Ascending aorta (tissue), 2 donors: ENCODE measurements around the gene RAD54L2. TPM values are rescaled to one million over a fixed set of nuclear protein-coding genes. Genes with fewer than 3 reads are reported as not detected.
"Not testable (repeated sequence)": the region's sequence is repeated elsewhere in the genome, so short reads cannot be mapped to it uniquely, and the experiment has no call there.

Experiments used
- DNase-seq, 2 donors: peaks; one replicate each; pipeline ENCODE4 v3.0.0-alpha.2; 2019; ENCODE audit warnings: low spot score in 2 of 2
- H3K27ac ChIP-seq, 2 donors: fragments of 200-600 bp; sonication (generic); one replicate each; pipeline ENCODE4 v1.5.1; 2016 to 2017; ENCODE audit warnings: mild to moderate bottlenecking in 1 of 2
- H3K27me3 ChIP-seq: fragments of 200-600 bp; sonication (generic); one replicate; pipeline ENCODE4 v1.5.1; 2017
- H3K36me3 ChIP-seq, 2 donors: fragments of 200-600 bp; sonication (generic); one replicate each; pipeline ENCODE4 v1.5.1; 2016
- H3K4me1 ChIP-seq, 2 donors: fragments of 200-600 bp; sonication (generic); one replicate each; pipeline ENCODE4 v1.5.1; 2016 to 2017; ENCODE audit warnings: mild to moderate bottlenecking in 1 of 2
- H3K4me3 ChIP-seq, 2 donors: fragments of 200-600 bp; sonication (generic); one replicate each; pipeline ENCODE4 v1.5.1; 2016 to 2017; ENCODE audit warnings: mild to moderate bottlenecking in 1 of 2
- H3K9me3 ChIP-seq, 2 donors: fragments of 200-600 bp; sonication (generic); one replicate each; pipeline ENCODE4 v1.5.1; 2016
- CTCF ChIP-seq, 3 experiments: fragments of 200-600 bp in 2 of 3; fragments of 450-650 bp in 1 of 3; sonication (generic) in 2 of 3; IDR thresholded peaks; one replicate each; pipeline ENCODE4 v1.5.1; 2016 to 2019; ENCODE audit warnings: antibody characterized with exemption in 3 of 3, mild to moderate bottlenecking in 1 of 3, moderate library complexity in 1 of 3
- intact Hi-C: fragments of 100-400 bp; cut with DNase I; formaldehyde crosslinking; loops from one replicate; pipeline ENCODE4 v1.15.1; 2023
- total RNA-seq: library from RNA; depleted of rRNA; stranded (reverse); fragments of >200 nt; gene quantifications from one replicate; pipeline ENCODE4 v1.1.0, GENCODE V29; 2016

The RAD54L2 gene
- total RNA-seq, 1 donor from 2014 or later: 18.3 TPM

GRCh38 chr3:51502562-51502910 lies 36.0 kb upstream of the RAD54L2 start:
- Histone ChIP-seq H3K27me3 (no peaks in the 10 kb centered on the region), H3K27ac (no peak overlapping the region), H3K36me3 (no peaks in the 10 kb centered on the region), H3K4me1 (peaks cover 0 to 3% of the 10 kb centered on the region in 2 donors), H3K9me3 (no peaks in the 10 kb centered on the region), H3K4me3 (no peak overlapping the region)
- no peak for TF ChIP-seq CTCF (IDR thresholded peaks at IDR 0.05)
- intact Hi-C loops: loop anchor here (1.0 to 2.0 kb wide), 3 partner anchors 167 to 298 kb away; no protein-coding TSS in a partner anchor
- DNase-seq: no peak

GRCh38 chr3:51503007-51503406 lies 35.5 kb upstream of the RAD54L2 start:
- no peak for DNase-seq
- no peak for TF ChIP-seq CTCF (IDR thresholded peaks at IDR 0.05)
- peaks cover 0 to 3% of the 10 kb centered on the region in 2 donors for H3K4me1 ChIP-seq

GRCh38 chr3:51508255-51508654 lies 30.3 kb upstream of the RAD54L2 start:
- H3K4me3 ChIP-seq: no peak overlapping the region
- no peaks in the 10 kb centered on the region for H3K27me3 ChIP-seq
- no peak for TF ChIP-seq CTCF (IDR thresholded peaks at IDR 0.05)
- H3K27ac ChIP-seq: no peak overlapping the region
- H3K9me3 ChIP-seq: no peaks in the 10 kb centered on the region
- H3K36me3 ChIP-seq: no peaks in the 10 kb centered on the region
- intact Hi-C loops: loop anchor here (2.0 kb wide), 1 partner anchor 157 kb away; no protein-coding TSS in a partner anchor
- H3K4me1 ChIP-seq: no peaks in the 10 kb centered on the region
- DNase-seq: no peak

More at GRCh38 chr3:51503007-51503406, 35.5 kb upstream of the RAD54L2 start:
- Histone ChIP-seq H3K27me3 (no peaks in the 10 kb centered on the region), H3K4me3 (no peak overlapping the region), H3K9me3 (no peaks in the 10 kb centered on the region), H3K36me3 (no peaks in the 10 kb centered on the region), H3K27ac (no peak overlapping the region)
- intact Hi-C loops: loop anchor here (2.0 kb wide), 1 partner anchor 298 kb away; no protein-coding TSS in a partner anchor

- intact Hi-C loops: no loop called here
- no peaks in the 10 kb centered on the region for H3K27me3 ChIP-seq
- DNase-seq: no peak
- no peaks in the 10 kb centered on the region for H3K4me1 ChIP-seq
- H3K27ac ChIP-seq: no peak overlapping the region
- H3K4me3 ChIP-seq: no peak overlapping the region
- no peaks in the 10 kb centered on the region for H3K36me3 ChIP-seq
- no peak for TF ChIP-seq CTCF (IDR thresholded peaks at IDR 0.05)
- no peaks in the 10 kb centered on the region for H3K9me3 ChIP-seq
Observed at GRCh38 chr3:51510996-51511395, 27.5 kb upstream of the RAD54L2 start.

- Histone ChIP-seq H3K4me3 (no peak overlapping the region), H3K27me3 (no peaks in the 10 kb centered on the region), H3K9me3 (no peaks in the 10 kb centered on the region), H3K4me1 (no peaks in the 10 kb centered on the region), H3K36me3 (no peaks in the 10 kb centered on the region), H3K27ac (no peak overlapping the region)
- TF ChIP-seq CTCF (IDR thresholded peaks at IDR 0.05): no peak
- intact Hi-C loops: no loop called here
- DNase-seq: no peak
Observed at GRCh38 chr3:51514210-51514609, 24.3 kb upstream of the RAD54L2 start.

GRCh38 chr3:51519848-51520247 lies 18.7 kb upstream of the RAD54L2 start:
- TF ChIP-seq CTCF (IDR thresholded peaks at IDR 0.05): no peak
- Histone ChIP-seq H3K9me3 (no peaks in the 10 kb centered on the region), H3K27ac (no peak overlapping the region), H3K4me1 (no peaks in the 10 kb centered on the region), H3K36me3 (no peaks in the 10 kb centered on the region), H3K4me3 (no peak overlapping the region), H3K27me3 (no peaks in the 10 kb centered on the region)
- intact Hi-C loops: no loop called here
- DNase-seq: no peak

- intact Hi-C loops, H3K9me3 ChIP-seq, H3K27ac ChIP-seq, H3K27me3 ChIP-seq, H3K4me3 ChIP-seq, H3K4me1 ChIP-seq, H3K36me3 ChIP-seq, DNase-seq: not testable (repeated sequence)
Observed at GRCh38 chr3:51520906-51521730, 17.4 kb upstream of the RAD54L2 start.
